ENCODE data around the gene DNAH2. TPM values are rescaled to one million over a fixed set of nuclear protein-coding genes. Genes with fewer than 3 reads are reported as not detected.
A peak's percentile ranks its signal among the peaks of the same experiment; 100 is the strongest.

Gene DNAH2
- total and polyA plus RNA-seq, 2 donors (not counting 3 experiments of a cell fraction or from before 2014, with no cell fraction given) = 0.10 to 0.11 TPM

DNA sequence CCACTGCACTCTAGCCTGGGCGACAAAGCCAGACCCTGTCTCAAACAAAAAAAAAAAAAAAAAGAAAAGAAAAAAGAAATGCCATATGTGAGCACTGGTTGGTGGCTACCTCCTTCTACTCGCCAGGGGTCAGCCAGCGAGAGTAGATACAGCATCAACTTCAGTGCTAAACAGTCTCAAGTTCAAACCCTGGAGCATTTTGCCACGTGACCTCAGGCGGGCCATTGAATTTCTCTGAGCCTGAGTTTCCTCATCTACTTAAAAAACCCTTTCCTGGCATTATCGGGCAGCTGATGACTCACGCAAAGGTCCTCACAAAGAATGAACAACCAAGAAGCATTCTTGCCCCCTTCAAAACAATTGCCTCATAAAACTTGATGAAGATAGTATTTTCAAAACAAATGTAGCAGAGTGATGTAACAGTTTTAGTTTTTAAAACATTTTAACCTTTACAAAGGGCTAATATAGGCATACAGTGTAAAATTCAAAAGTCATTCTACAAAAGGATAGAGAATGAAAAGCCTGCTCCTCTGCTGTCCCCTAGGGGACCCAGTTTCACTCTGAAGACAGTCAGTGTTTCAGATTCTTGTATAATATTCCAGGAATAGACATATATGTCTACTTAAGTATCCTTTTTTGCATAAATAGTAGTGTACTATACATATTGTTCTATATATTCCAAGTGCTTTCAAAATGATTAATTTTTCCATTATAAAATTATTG, 28.4 kb downstream of the DNAH2 start:
- H3K27me3 ChIP-seq (ENCODE audit: control insufficient read depth in 2 of 2, insufficient read depth in 2 of 2, low read length in 2 of 2) = peaks cover 0 to under 1% of the 10 kb centered on the region in 2 experiments
- H4K20me1 ChIP-seq (replicated peaks; ENCODE audit: control insufficient read depth, extremely low read depth, insufficient read depth, low read length) = no peaks in the 10 kb centered on the region
- CTCF ChIA-PET = interaction anchor here (0.6 to 9.7 kb wide), 8 partner anchors 10 to 312 kb away, joined by 3 to 236 read pairs (median 4); no protein-coding TSS in a partner anchor
- peak overlapping the region; percentile 79 for H3K4me2 ChIP-seq (ENCODE audit: insufficient read depth, low read length)
- no peaks in the 10 kb centered on the region for H3K9me3 ChIP-seq (replicated peaks; ENCODE audit: control insufficient read depth, insufficient read depth, low read length)
- TF ChIP-seq JUN (IDR thresholded peaks at IDR 0.05; ENCODE audit: borderline replicate concordance, insufficient read depth, insufficient read length, low read depth) = peak; percentile 95
- TF ChIP-seq, protein P1, sequence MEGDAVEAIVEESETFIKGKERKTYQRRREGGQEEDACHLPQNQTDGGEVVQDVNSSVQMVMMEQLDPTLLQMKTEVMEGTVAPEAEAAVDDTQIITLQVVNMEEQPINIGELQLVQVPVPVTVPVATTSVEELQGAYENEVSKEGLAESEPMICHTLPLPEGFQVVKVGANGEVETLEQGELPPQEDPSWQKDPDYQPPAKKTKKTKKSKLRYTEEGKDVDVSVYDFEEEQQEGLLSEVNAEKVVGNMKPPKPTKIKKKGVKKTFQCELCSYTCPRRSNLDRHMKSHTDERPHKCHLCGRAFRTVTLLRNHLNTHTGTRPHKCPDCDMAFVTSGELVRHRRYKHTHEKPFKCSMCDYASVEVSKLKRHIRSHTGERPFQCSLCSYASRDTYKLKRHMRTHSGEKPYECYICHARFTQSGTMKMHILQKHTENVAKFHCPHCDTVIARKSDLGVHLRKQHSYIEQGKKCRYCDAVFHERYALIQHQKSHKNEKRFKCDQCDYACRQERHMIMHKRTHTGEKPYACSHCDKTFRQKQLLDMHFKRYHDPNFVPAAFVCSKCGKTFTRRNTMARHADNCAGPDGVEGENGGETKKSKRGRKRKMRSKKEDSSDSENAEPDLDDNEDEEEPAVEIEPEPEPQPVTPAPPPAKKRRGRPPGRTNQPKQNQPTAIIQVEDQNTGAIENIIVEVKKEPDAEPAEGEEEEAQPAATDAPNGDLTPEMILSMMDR (IDR thresholded peaks at IDR 0.05; ENCODE audit: extremely low read depth in 1 of 2, insufficient read depth in 1 of 2, low read depth in 1 of 2, low read length in 2 of 2) = peak in 1 of 2 donors; percentile 18
- no peak for TF ChIP-seq POLR2AphosphoS5 (IDR thresholded peaks at IDR 0.05; ENCODE audit: insufficient read depth, low read depth, low read length)
- no peak for TF ChIP-seq POLR2A (IDR thresholded peaks at IDR 0.05; ENCODE audit: low read depth, low read length)
- no peak for TF ChIP-seq EZH2 (IDR thresholded peaks at IDR 0.05; ENCODE audit: borderline replicate concordance, low read depth, low read length, severe bottlenecking)
- TF ChIP-seq FOS (IDR thresholded peaks at IDR 0.05; ENCODE audit: borderline replicate concordance, insufficient read depth, low read length) = peak; percentile 94
- peak; percentile 47 for TF ChIP-seq GATA2 (IDR thresholded peaks at IDR 0.05; ENCODE audit: insufficient read depth, insufficient read length, low read depth, low read length)
- no peak for TF ChIP-seq MYC (IDR thresholded peaks at IDR 0.05; ENCODE audit: low read depth, low read length)
- TF ChIP-seq, protein P2, sequence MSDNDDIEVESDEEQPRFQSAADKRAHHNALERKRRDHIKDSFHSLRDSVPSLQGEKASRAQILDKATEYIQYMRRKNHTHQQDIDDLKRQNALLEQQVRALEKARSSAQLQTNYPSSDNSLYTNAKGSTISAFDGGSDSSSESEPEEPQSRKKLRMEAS (IDR thresholded peaks at IDR 0.05; ENCODE audit: insufficient read depth, insufficient read length) = peak; percentile 81
- no peak overlapping the region for H3K4me3 ChIP-seq (replicated peaks in 1 of 3; ENCODE audit: insufficient read depth in 1 of 3, low read depth in 1 of 3, low read length in 3 of 3)
- H2AFZ ChIP-seq (ENCODE audit: low read depth, low read length) = no peak overlapping the region
- FAIRE-seq = peak; percentile 97
- H3K9ac ChIP-seq (replicated peaks; ENCODE audit: extremely low read depth, insufficient read depth, low read length) = no peak overlapping the region
- intact Hi-C loops (cut with micrococcal nuclease) = no loop called here
- BruUV-seq (replicated peaks) = no TSS peak
- H3K79me2 ChIP-seq (ENCODE audit: control insufficient read depth, insufficient read depth, low read length) = no peaks in the 10 kb centered on the region
- peak overlapping the region; percentile 58 for H3K27ac ChIP-seq (ENCODE audit: insufficient read depth, low read depth, low read length)
- peak; percentile 98 for DNase-seq (ENCODE audit: low read depth, low spot score)
- H3K36me3 ChIP-seq (ENCODE audit: control insufficient read depth in 2 of 2, extremely low read depth in 1 of 2, insufficient read depth in 2 of 2, low read length in 2 of 2) = no peaks in the 10 kb centered on the region
- dilution Hi-C loops (cut with MboI; ENCODE audit: extremely low pct_ligation_motif_present, low sequenced_read_pairs) = no loop called here
- H3K4me1 ChIP-seq (ENCODE audit: control insufficient read depth, extremely low read depth, insufficient read depth, low read length) = peaks cover 17% of the 10 kb centered on the region
- POLR2A ChIA-PET = no interaction called here
- H3K9me1 ChIP-seq (replicated peaks; ENCODE audit: control insufficient read depth, extremely low read depth, insufficient read depth, low read length) = no peaks in the 10 kb centered on the region
